ENCODE data around the gene SULT4A1. TPM values are rescaled to one million over a fixed set of nuclear protein-coding genes. Genes with fewer than 3 reads are reported as not detected.
A peak's percentile ranks its signal among the peaks of the same experiment; 100 is the strongest.

The SULT4A1 gene
- total RNA-seq, 3 donors from 2014 or later: 0.98 to 2.9 TPM; not detected in 1

DNA sequence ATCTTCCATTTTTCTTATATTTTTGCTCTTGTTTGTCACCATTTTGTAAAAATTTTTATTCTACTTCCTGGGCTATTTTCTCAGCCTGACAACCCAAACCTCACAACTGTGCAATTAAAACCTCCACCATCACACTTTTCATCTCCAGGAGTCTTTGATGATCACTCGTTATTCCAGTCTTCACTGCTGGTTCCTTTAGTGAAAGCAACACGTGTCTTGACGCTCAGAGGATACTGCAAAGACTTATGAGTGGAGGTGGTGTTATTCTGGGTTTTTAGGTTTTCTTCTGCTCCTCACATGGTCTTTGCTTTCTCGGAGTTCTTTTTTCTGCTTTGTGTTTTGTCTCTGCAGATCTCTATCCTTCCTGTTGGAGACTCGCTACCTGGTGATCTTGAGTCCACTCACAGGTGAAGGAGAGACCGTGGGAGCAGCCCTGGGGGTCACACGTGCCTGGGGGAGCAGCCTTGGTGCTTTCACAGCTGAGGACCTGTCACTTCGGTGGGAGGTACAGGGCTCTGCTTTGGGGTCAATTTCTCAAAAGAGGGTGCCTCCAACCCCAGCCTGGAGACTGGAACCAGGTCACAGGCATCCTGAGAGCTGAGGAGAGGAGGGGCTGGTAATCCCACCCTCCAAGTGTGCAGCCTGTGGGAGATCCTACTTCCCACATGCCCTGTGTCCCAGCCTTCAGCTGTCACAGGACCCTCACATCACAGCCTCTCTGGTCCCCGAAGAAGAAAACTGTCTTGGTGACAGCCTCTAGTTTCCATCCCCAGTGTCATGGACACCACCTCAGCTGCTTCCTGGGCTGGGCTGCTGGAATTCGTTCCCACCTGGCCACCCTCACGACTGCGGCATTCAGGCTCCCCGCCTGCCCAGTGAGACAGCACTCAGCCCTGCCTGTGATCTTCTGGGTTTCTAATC, 11.0 kb downstream of the SULT4A1 start:
- Histone ChIP-seq H3K4me3 (no peak overlapping the region), H3K9me3 (no peaks in the 10 kb centered on the region), H3K36me3 (no peaks in the 10 kb centered on the region), H3K4me1 (no peaks in the 10 kb centered on the region), H3K27me3 (peaks cover 0 to 4% of the 10 kb centered on the region in 2 donors), H3K27ac (no peak overlapping the region)
- TF ChIP-seq POLR2AphosphoS5 (IDR thresholded peaks at IDR 0.05) (no peak), POLR2A (IDR thresholded peaks at IDR 0.05) (no peak)
- TF ChIP-seq, protein P1, sequence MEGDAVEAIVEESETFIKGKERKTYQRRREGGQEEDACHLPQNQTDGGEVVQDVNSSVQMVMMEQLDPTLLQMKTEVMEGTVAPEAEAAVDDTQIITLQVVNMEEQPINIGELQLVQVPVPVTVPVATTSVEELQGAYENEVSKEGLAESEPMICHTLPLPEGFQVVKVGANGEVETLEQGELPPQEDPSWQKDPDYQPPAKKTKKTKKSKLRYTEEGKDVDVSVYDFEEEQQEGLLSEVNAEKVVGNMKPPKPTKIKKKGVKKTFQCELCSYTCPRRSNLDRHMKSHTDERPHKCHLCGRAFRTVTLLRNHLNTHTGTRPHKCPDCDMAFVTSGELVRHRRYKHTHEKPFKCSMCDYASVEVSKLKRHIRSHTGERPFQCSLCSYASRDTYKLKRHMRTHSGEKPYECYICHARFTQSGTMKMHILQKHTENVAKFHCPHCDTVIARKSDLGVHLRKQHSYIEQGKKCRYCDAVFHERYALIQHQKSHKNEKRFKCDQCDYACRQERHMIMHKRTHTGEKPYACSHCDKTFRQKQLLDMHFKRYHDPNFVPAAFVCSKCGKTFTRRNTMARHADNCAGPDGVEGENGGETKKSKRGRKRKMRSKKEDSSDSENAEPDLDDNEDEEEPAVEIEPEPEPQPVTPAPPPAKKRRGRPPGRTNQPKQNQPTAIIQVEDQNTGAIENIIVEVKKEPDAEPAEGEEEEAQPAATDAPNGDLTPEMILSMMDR (IDR thresholded peaks at IDR 0.05): no peak
- DNase-seq (ENCODE audit: low spot score in 2 of 2): peak in 1 of 2 donors; percentile 30
- intact Hi-C loops (cut with DNase I; ENCODE audit: low total_unique reads): no loop called here

DNA sequence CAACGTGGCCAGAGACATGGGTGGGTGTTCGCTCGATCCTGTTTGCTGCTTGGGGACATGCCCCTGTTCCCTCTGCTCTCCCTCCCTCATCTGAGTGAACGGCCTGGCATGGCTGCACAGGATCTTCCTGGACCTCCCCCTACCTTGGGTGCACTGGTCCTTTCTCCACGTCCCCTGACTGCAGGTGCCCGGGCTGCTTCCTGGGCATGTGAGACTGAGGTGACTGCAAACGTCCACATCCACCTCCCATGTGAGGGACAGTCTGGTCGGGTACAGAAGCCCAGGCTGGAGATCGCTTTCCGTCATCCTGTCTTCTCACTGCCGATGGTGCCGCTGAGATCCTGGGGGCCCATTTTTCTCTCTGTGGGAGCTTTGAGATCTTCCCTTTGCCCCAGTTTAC, 11.8 kb downstream of the SULT4A1 start:
- DNase-seq (ENCODE audit: low spot score in 2 of 2): peak in 1 of 2 donors; percentile 36
- Histone ChIP-seq H3K27me3 (peaks cover 0 to 4% of the 10 kb centered on the region in 2 donors), H3K4me1 (no peaks in the 10 kb centered on the region), H3K9me3 (no peaks in the 10 kb centered on the region), H3K36me3 (no peaks in the 10 kb centered on the region), H3K4me3 (no peak overlapping the region), H3K27ac (no peak overlapping the region)
- TF ChIP-seq POLR2AphosphoS5 (IDR thresholded peaks at IDR 0.05) (no peak), POLR2A (IDR thresholded peaks at IDR 0.05) (no peak)
- TF ChIP-seq, protein P1 (IDR thresholded peaks at IDR 0.05): no peak
- intact Hi-C loops (cut with DNase I; ENCODE audit: low total_unique reads): no loop called here

DNA sequence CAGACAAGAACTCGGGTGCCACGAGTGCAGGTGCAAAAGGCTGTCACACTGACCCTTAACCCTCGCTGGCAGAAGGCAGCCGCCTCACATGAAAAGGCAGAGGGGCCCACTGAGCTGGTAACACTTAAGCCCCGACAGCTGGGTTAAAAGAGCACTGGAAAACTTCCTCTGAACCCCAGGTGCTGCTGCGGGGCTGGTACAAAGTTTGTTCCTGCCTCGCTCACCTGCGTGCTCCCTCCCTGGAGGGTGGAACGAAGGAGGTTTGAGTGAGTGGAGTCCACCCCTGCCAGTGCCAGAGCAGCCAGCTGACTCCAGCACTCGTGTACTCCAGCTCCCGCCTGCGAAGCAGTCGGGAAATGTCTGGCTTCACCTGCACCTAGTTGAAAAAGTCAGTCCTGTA, 12.6 kb downstream of the SULT4A1 start:
- Histone ChIP-seq H3K4me3 (no peak overlapping the region), H3K9me3 (no peaks in the 10 kb centered on the region), H3K27me3 (peaks cover 0 to 4% of the 10 kb centered on the region in 2 donors), H3K27ac (no peak overlapping the region), H3K36me3 (no peaks in the 10 kb centered on the region), H3K4me1 (no peaks in the 10 kb centered on the region)
- intact Hi-C loops (cut with DNase I; ENCODE audit: low total_unique reads): no loop called here
- no peak for DNase-seq (ENCODE audit: low spot score in 2 of 2)
- no peak for TF ChIP-seq POLR2AphosphoS5 (IDR thresholded peaks at IDR 0.05)
- TF ChIP-seq POLR2A (IDR thresholded peaks at IDR 0.05): no peak
- TF ChIP-seq, protein P1 (IDR thresholded peaks at IDR 0.05): no peak

DNA sequence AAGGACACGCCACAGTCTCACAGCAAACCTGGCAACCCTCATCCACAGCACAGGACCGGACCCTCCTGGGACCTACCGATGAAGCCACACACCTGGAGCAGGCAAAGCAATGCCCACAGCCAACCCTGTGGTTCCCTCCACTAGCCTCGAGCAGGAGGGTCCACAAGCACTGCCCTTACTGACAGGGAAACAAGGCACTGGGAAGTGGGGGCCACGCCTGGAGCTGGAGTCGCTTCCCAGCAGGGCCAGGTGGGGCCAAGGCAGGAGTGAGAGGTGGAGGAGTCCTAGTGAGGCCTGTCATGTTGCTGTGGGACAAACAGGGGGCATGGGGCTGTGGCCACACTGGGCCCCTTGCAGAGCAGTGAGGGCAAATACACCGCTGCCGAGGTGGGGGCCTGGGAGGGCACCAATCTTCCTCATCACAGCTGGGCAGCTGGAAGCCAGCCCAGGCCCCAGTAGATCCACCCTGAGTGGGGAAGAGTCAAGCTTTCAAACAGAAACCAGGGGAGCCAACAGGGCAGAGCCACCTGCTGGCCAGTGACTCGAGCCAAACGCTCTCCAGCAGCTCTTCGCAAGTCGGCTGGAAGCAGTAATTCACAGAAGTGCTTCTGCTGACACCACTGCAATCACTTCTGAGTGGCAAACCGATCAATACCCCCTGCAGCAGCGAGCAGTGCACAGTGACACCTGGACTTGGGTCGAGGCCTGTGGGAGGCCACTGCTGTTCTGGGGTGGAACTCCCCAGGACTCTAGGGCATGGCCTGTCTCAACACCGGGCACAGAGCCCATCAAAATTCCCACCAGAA, 13.7 kb downstream of the SULT4A1 start:
- DNase-seq (ENCODE audit: low spot score in 2 of 2): peak in 1 of 2 donors; percentile 48
- peaks cover 0 to 4% of the 10 kb centered on the region in 2 donors for H3K27me3 ChIP-seq
- intact Hi-C loops (cut with DNase I; ENCODE audit: low total_unique reads): no loop called here
- H3K4me1 ChIP-seq: no peaks in the 10 kb centered on the region
- no peak overlapping the region for H3K27ac ChIP-seq
- H3K9me3 ChIP-seq: no peaks in the 10 kb centered on the region
- H3K4me3 ChIP-seq: no peak overlapping the region
- TF ChIP-seq, protein P1 (IDR thresholded peaks at IDR 0.05): no peak
- TF ChIP-seq POLR2A (IDR thresholded peaks at IDR 0.05) (no peak), POLR2AphosphoS5 (IDR thresholded peaks at IDR 0.05) (no peak)
- H3K36me3 ChIP-seq: no peaks in the 10 kb centered on the region

All from breast epithelium (tissue), 4 donors.